Endothelial cell (in vitro differentiated cells): ENCODE data around the gene HRG. TPM values are rescaled to one million over a fixed set of nuclear protein-coding genes. Genes with fewer than 3 reads are reported as not detected.
"Not testable (repeated sequence)": the region's sequence is repeated elsewhere in the genome, so short reads cannot be mapped to it uniquely, and the experiment has no call there.

Experiments used
- DNase-seq: peaks from one replicate; pipeline ENCODE4 v3.0.0; 2021; ENCODE audit warnings: low spot score
- H3K27ac Mint-ChIP-seq: one replicate; pipeline ENCODE4 v1.8.0; 2021; ENCODE audit warnings: mixed read lengths, inconsistent platforms; ENCODE audit not compliant: unreplicated experiment
- H3K27me3 Mint-ChIP-seq: one replicate; pipeline ENCODE4 v1.8.0; 2021; ENCODE audit warnings: mild to moderate bottlenecking, moderate library complexity, mixed read lengths, inconsistent platforms; ENCODE audit not compliant: unreplicated experiment
- H3K36me3 Mint-ChIP-seq: one replicate; pipeline ENCODE4 v1.8.0; 2021; ENCODE audit warnings: mild to moderate bottlenecking, low read depth, mixed read lengths, inconsistent platforms; ENCODE audit not compliant: unreplicated experiment
- H3K4me1 Mint-ChIP-seq: one replicate; pipeline ENCODE4 v1.8.0; 2021; ENCODE audit warnings: mild to moderate bottlenecking, mixed read lengths, inconsistent platforms; ENCODE audit not compliant: unreplicated experiment
- H3K4me3 Mint-ChIP-seq: one replicate; pipeline ENCODE4 v1.8.0; 2021; ENCODE audit warnings: mild to moderate bottlenecking, mixed read lengths, inconsistent platforms; ENCODE audit not compliant: unreplicated experiment
- H3K9me3 Mint-ChIP-seq: one replicate; pipeline ENCODE4 v1.8.0; 2021; ENCODE audit warnings: mixed read lengths, inconsistent platforms; ENCODE audit not compliant: unreplicated experiment
- total RNA-seq: library from RNA; stranded (reverse); fragmentation: NEBNext Ultra II Directional; extraction: Animal tissue kit (Norgen Biotek cat#: 25700); gene quantifications from one replicate; pipeline ENCODE4 v1.2.1, GENCODE V29; 2021; ENCODE audit not compliant: unreplicated experiment
- TF ChIP-seq, protein P1 (sequence below): fragments of 200-600 bp; sonication (generic); IDR thresholded peaks from one replicate; pipeline ENCODE4 v1.5.0; 2021; ENCODE audit warnings: antibody characterized with exemption; ENCODE audit not compliant: unreplicated experiment

HRG gene
- total RNA-seq, 1 donor from 2014 or later, result not detected

DNA sequence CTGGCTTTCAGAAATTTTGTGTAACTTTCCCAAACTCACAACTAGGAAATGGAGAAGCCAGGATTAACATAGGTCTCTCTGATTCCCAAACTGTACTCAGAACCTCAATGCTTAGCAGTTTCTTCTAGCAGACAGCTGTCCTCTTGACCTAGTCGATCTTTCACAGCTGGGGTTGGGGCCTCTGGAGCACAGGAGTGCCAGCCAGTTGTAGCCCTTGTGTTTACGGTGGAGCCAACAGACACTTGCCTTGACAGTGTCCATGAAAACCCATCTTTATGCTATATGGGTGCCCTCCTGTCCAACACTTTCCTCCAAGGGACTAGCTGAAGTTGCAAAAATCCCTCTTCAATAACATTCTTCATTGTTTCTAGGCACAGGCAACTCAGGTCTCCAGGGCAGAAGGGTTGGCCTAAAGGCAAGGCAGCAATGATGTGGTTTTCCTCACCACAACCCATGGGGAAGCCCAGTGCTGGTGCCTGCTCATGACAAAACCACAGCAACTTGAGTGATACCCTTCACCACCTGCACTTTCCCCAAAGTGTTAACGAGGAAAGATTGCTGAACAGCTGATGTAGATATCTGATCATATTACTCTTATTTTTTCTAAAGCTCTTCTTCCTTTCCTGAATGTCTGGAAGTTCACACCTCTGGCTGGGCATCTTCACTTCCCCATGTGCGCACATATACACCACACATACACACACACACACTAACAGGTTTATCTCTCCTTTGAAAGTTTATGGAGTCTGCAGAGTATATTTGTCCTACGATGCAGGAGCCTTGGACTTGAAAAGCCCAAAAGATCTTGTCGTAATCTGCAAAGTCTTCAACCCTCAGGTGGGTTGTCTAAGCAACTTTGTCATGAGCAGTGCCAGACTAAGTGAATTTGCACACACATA is 40.3 kb downstream of the HRG start:
- H3K27me3 Mint-ChIP-seq, result no peaks in the 10 kb centered on the region
- H3K36me3 Mint-ChIP-seq, result no peaks in the 10 kb centered on the region
- no peaks in the 10 kb centered on the region for H3K4me1 Mint-ChIP-seq
- H3K4me3 Mint-ChIP-seq, result no peak overlapping the region
- H3K27ac Mint-ChIP-seq, result no peak overlapping the region
- no peak for DNase-seq
- no peaks in the 10 kb centered on the region for H3K9me3 Mint-ChIP-seq
- TF ChIP-seq, protein P1, sequence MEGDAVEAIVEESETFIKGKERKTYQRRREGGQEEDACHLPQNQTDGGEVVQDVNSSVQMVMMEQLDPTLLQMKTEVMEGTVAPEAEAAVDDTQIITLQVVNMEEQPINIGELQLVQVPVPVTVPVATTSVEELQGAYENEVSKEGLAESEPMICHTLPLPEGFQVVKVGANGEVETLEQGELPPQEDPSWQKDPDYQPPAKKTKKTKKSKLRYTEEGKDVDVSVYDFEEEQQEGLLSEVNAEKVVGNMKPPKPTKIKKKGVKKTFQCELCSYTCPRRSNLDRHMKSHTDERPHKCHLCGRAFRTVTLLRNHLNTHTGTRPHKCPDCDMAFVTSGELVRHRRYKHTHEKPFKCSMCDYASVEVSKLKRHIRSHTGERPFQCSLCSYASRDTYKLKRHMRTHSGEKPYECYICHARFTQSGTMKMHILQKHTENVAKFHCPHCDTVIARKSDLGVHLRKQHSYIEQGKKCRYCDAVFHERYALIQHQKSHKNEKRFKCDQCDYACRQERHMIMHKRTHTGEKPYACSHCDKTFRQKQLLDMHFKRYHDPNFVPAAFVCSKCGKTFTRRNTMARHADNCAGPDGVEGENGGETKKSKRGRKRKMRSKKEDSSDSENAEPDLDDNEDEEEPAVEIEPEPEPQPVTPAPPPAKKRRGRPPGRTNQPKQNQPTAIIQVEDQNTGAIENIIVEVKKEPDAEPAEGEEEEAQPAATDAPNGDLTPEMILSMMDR, result no peak

DNA sequence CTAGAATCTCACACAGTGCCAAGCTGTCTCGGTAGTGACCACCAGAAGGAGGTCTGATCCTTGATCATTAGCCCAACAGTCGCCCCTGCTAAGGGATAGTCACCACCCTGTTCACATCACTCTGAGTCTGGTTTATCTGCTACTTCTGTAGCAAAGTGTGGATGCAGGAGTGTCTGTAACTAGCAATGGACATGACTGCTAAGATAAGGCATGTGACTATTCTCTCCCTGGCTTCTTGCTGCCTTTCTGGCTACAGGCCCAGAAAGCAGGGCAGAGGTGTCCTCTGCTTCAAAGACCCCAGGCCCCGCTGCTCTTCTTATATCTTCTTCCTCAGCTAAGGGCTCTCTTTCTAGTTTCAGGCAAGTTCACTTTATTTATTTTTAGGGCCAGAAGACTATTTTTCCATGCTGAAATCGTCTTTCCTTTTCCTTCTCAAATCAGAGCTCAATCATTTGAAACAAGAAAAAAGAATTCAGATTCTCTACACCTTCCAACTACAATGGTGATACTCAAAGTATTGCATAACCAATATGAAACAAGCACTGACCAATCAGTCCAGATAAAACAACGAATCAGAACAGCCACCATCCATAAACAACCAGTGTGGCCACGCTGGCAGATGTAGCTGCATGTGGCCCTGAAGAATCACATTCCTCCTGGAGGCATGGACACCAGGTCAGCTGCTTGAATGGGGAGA is 43.3 kb downstream of the HRG start:
- H3K4me3 Mint-ChIP-seq, result no peak overlapping the region
- H3K4me1 Mint-ChIP-seq, result no peaks in the 10 kb centered on the region
- TF ChIP-seq, protein P1, result no peak
- no peaks in the 10 kb centered on the region for H3K36me3 Mint-ChIP-seq
- no peak for DNase-seq
- H3K9me3 Mint-ChIP-seq, result no peaks in the 10 kb centered on the region
- H3K27ac Mint-ChIP-seq, result no peak overlapping the region
- H3K27me3 Mint-ChIP-seq, result no peaks in the 10 kb centered on the region

DNA sequence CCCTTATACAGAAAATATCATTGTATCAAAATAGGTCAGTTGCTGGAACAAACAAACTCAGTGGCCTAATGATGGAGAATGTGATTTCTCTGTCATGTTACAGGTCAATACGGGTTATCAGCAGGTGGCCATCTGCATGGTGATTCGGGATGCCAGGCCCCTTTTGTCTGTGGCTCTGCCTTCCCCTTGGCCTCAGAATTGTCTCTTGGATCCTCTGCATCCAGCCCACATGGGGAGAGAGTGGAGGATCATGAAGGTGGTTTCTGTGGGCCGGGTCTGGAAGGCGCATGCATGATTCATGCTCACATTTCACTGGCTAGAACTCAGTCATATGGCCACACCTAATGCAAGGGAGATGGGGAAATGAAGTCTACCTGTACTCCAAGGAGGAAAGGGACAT is 44.9 kb downstream of the HRG start:
- not testable (repeated sequence) for H3K27ac Mint-ChIP-seq, DNase-seq, H3K36me3 Mint-ChIP-seq, H3K27me3 Mint-ChIP-seq, H3K4me3 Mint-ChIP-seq, H3K4me1 Mint-ChIP-seq, H3K9me3 Mint-ChIP-seq

DNA sequence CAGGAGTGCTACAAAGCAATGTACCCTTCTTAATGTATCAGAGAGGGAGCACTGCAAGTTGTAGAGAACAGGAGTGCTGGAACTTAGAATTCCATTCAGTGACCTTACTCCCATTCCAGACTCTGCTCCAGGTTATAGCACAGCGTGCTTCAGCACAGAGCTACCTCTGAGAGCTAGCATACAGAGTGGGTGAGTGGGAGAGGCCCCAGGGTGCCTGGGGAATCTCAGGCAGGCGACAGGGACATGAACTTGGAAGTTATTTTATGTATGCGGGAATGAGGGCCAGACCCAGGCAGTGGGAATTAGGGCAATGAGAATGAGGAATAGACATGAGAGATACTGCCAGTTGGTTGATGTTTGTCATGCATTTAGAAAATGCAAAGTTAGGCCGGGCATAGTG is 47.7 kb downstream of the HRG start:
- no peak overlapping the region for H3K27ac Mint-ChIP-seq
- TF ChIP-seq, protein P1, result no peak
- no peaks in the 10 kb centered on the region for H3K36me3 Mint-ChIP-seq
- H3K9me3 Mint-ChIP-seq, result no peaks in the 10 kb centered on the region
- DNase-seq, result no peak
- H3K4me1 Mint-ChIP-seq, result no peaks in the 10 kb centered on the region
- H3K4me3 Mint-ChIP-seq, result no peak overlapping the region
- H3K27me3 Mint-ChIP-seq, result no peaks in the 10 kb centered on the region

DNA sequence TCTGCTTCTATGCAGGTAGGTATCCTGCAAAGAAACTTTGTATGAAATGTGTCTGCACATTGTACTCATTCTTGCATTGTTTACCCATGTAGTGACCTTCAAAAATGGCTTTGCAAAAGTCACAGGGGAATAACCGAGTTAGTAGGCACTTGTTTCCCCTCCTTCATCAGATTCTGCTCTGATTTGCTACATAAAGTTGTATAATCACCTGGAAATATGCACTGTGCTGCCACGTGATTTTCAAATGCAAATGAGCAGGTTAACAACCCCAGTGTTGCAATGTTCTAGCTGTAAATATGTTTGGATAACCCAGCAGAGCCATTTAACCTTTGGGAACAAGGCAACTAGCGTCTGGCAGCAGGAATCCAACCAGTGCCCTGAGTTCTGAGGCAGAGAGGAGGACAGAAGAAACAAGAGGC is 51.2 kb downstream of the HRG start, which contains the start of gene KNG1:
TSS of gene KNG1 (plus strand) at position 321 of the 419 bp plus-strand sequence. CDS start 184 bp downstream, outside the sequence.
- no peak within 1 kb of the TSS for H3K27ac Mint-ChIP-seq
- H3K9me3 Mint-ChIP-seq, result no peaks in the 10 kb centered on the region
- TF ChIP-seq, protein P1, result no peak
- H3K36me3 Mint-ChIP-seq, result no peaks in the 10 kb centered on the region
- H3K4me1 Mint-ChIP-seq, result no peaks in the 10 kb centered on the region
- no peaks in the 10 kb centered on the region for H3K27me3 Mint-ChIP-seq
- DNase-seq, result no peak
- H3K4me3 Mint-ChIP-seq, result no peak within 1 kb of the TSS
